CD4-positive, alpha-beta T cell treated with Interleukin-15 for 1 hour (primary cell): ENCODE results near the gene SPEN.

Experiments
- DNase-seq: peaks from one replicate; pipeline ENCODE4 v3.0.0-alpha.2; 2020

SPEN gene

GRCh38 chr1:15937706-15938168, 90.2 kb downstream of the SPEN start:
- no peak for DNase-seq

GRCh38 chr1:15938628-15939161, 91.2 kb downstream of the SPEN start:
- DNase-seq = no peak

DNA sequence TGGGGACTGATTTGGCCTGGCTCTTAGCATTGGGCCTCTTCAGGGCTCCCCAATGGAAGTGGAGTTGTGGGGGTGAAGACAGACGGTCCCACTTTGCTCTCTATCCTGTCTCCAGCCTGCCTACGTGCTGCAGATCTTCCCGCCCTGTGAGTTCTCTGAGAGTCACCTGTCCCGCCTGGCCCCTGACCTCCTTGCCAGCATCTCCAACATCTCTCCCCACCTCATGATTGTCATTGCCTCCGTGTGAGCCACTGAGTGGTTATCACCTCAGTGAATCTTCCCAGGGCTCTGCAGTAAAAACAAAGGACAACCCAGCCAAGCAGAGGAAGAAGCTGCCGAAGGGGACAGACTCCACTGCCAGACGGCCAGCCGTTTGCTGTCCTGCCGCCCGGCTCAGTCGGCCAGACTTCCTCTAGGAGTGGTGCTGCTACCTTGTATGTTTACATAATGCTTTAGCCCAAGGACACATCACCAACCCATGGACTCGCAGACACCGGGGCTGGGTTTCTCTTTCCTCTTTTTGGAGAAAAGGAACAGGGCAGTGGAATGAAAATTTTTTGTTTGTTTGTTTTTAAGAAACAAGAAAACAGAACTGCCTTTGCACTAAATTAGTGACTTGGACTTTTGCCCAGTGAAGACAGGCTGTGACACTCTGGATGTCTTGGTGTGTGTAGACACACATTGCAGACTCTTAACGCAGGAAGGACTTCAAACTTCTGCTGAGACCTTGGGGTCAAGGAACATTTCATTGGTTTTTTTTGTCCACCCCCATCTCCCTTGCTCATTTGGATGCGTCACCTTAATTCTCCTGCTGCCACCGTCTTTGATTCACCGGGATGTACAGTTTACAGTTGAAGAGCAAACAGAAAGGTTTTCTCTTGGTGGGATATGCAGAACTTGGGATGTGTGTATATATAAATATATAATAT, 91.9 kb downstream of the SPEN start:
- DNase-seq = no peak

GRCh38 chr1:15940110-15941043, 92.9 kb downstream of the SPEN start:
- no peak for DNase-seq

DNA sequence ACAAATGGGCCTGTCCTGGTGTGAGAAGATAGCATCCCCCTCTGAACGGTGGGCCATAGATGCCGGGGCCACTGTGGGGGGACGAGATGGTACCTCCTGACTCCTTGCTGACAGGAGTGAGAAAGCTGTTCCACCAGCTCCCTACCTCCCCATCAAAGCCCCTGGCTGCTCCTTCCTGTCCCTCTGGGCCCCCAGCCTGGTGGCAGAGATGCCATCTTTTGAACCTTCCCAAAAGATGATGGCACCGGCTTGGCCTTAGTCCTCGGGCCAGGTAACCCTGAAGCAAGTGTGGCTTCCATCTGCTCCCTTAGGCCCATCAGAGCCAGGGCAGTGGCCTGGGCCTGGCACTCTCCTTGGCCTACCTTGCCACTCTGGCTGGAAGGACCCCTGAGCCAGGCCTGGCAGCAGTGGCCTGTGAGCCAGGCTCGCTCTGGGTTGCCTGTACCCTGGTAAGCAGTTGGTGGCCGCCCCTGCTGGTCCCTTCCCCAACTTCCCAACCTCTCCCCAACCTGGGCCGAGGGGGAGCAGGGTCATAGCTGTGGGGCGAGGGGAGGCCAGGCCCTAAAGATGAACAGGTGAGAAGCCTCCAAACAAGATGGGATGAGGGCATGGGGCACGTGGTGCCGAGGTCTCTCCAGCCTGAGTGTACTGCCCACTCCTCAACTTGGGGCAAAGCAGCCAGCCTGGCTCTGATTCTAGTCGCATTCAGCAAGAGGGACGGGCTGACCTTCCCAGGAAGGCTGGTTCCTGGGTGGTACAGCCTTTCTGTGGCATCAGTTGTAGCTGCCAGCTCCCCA, 93.7 kb downstream of the SPEN start:
- no peak for DNase-seq

GRCh38 chr1:15941899-15942660, 94.6 kb downstream of the SPEN start:
- DNase-seq = no peak

DNA sequence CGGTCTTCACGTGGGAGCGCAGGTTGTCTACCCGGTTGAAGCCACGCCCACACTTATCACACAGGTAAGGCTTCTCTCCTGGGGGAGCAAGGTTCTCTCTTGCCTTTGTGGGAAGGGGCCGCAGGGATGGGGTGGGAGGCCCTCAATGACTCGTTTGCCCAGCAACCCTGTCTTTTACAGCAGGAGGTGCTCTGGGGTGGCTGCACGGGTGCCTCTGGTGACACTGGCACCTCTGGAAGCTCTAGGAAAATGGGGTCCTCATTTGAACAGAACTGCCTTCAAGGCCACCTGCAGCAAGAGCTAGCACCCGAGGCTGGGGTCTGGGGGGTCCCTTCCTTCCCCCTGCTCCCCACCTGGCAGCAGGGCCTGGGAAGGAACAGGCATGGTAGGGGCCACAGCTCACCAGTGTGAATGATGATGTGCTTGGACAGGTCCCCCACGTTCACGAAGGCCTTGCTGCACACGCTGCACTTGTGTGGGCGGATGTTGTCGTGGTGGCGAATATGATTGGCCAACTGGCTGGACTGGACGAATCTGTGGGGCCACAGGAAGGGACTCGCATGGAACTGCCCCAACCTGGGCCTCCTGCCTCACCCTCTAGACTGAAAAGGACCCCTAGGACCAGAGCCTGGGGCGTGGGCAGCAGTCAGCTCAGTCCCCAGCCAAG, 95.3 kb downstream of the SPEN start:
- DNase-seq = no peak

DNA sequence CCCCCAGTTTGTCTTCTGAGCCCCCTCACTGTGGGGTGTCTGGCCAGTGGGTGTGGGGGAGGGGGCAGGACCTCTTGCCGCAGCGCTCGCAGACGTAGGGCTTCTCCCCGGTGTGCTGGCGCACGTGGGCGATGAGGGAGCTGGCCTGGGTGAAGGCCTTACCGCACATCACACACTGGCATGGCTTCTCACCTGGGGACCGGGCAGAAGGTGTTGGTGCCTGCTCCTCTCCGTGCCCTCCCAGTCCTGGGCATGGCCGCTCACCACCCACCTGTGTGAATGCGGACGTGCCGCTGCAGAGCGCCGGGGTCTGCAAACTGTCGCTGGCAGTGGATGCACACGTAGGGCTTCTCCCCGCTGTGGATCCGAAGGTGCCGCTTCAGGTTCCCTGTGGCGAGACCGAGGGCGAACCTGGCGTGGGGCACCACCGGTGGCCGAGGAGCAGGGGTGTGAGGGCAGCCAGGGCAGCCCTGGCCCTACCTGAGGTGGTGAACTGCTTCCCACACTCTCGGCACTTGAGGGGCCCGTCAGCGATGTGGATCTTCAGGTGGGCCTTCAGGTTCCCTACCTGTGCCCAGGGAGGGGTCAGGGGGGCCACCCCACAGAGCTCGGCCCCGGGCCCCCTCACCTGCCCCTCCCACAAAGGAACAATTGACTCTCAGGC, 96.0 kb downstream of the SPEN start:
- no peak for DNase-seq

DNA sequence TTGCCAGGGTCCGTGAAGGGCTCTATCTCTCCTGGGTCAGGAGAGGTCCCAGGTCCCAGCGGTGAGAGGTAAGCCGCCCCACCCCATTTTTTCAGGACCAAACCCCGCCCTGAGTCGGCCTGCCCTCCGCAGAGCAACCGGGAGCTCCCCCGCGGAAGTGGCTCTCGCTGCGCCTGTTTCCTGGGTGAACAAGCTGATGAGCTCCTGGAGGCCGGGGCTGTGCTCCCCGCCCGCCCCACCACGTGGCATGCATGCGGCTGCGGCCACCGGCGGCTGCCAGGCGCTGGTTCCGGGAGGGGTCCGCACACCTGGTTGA, 96.4 kb downstream of the SPEN start:
- DNase-seq = no peak

GRCh38 chr1:15944308-15945010, 97.0 kb downstream of the SPEN start:
- DNase-seq = no peak

DNA sequence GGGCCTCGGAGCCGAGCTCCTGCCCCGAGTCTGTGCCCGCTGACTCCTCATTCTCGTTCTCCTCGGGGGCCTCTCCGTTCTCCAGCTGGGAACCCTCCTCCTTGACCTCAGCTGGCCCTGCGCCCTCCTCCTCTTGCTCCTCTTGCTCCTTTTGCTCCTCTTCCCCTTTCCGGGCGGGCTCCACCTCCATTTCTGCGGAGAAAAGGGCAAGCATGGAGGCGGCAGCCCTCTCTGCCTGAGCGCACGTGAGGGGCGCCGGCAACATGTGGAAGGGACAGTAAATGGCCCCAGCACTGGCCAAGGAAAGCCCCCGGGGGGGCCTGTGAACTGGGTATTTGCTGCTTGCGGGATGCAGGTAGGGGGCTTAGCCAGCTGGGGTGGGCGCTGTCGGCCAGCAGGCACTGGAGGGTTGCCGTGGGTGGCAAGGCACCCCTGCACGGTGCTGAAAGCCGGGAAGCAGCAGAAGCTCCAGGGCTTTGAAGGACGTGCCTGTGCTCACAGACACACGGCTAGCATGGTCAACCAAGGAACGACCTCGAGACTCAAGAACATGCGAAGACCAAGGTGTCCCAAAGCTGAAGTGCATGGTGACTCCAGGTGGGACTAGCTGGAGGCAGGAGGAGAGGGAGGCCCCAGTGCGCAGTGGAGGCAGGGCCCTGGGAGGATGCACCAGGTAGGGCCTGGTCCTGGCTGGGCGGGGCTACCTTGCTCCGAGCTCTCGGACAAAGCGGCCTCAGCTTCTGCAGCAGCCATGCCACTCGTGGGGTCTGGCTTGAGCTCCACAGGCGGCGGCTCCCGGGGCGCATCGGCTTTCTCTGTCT, 97.7 kb downstream of the SPEN start:
- no peak for DNase-seq

DNA sequence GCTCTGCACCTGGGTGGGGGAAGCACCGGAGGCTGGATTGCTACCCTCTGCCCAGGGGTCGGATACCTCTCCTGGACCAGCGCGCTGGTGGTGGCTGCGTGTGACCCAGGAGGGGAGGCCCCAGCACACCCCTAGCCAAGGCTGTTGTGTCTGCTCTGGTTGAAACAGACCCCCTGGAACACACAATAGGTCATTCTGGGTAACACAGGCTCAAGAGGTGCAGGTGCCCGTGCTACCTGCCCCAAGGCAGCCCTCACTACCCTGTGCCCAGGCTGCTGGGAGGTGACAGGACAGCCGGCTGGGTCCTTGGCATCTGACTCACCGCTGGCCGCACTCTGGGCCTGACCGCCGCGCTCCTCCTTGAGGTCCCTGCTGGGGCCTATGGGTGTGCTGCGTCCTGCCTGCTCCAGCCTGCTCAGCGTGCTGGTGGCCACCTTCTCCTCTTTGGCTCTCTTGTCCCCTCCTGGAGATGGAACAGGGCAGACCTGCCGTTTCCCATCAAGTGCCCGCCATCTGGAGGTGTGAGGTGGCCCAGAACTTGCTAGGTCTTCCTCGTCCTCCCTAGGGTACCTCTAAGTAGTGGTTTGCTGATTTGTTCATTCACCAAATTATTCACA, 98.4 kb downstream of the SPEN start:
- no peak for DNase-seq

DNA sequence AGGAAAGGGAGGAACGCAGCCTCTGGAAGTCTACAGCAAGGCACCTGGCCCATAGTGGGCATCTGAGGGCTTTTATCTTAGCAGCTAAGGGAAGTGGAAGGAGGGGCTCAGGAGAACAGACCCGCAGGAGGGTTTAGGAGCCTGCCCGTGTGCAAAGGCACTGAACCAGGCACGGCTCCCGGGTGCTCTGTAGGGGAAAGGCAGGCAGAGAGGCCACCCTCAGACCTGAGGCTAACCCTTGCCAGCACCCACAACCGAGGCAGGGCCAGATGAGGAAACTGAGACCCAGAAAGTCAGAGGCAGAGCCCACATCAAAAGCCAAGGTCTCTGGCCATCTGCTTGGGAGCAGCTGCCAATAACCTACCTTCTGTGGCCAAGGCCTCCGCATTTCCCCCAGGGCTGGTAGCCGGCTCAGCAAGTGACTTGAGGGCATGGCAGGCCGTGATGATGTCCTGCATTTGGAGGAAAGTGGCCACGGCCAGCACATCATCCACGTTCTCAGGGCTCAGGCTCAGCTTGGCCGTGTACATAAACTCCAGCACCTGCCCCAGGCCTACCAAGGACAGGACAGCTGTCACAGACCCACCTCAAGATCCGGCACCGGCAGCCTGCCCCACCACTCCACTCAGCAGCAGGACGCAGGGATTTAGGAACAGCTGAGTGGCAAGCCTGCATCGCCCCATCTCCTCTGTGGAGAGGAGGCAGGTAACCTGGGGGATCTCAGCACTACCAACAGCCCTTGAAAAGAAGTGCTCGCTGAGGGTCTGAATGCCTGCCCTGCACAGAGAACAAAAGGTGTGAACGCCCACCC, 99.3 kb downstream of the SPEN start:
- DNase-seq = no peak

DNA sequence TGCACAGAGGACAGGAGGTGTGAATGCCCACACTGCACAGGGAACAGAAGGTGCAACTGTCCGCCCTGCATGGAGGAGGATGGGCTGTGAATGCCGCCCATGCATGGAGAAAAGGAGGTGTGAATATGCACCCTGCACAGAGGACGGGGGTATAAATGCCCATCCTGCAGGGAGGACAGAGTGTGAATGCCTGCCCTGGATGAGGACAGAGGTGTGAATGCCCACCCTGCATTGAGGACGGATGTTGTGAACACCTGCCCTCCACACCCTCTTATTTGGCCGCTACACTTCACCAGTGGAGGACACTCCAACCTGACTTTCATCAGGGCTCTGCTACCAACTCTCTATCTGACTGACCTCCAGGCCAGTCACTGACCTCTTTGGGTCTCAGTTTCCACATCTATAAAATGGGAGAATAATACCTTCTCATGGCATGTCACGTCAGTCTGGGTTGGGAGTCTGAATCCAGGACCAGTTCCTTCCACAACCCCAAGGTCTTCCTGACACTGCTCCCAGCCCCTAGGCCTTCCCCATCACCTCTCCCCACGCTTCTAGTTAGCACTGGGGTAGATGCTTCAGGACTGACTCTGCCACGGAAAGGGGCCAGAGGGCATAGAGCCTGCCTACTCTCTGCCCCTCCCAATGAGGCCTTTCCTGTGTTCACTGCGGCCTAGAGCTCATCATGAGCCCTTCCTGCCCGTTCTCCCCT, 100.0 kb downstream of the SPEN start:
- no peak for DNase-seq

DNA sequence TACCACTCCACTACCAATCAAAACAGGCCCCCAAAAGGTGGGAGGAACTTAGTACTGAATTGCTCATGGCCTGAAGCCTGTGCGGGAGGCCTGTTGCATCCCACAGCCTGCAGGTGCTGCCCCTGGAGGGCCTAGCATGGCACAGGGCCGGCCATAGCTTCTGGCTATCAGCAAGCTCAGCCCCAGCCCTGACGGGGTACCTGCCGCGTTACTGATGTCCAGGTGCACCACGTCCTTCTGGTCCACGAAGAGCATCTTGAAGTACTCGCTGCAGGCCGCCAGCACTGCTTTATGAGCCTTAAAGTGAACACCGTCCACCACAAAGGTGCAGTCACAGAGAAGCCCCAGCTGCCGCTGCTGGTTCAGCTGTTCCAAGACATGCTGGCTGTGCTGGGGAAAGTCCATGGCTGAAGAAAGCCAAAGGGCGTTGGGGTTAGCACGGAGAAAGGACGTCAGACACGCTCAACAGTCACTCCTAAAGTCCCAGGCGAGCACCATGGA, 100.6 kb downstream of the SPEN start:
- DNase-seq = no peak

GRCh38 chr1:15948595-15949452, 101.3 kb downstream of the SPEN start:
- no peak for DNase-seq
